Vagina (tissue), 2 donors: ENCODE results near the gene UBL3. TPM values are rescaled to one million over a fixed set of nuclear protein-coding genes. Genes with fewer than 3 reads are reported as not detected.
A peak's percentile ranks its signal among the peaks of the same experiment; 100 is the strongest.

Experiments
- DNase-seq, 2 donors: peaks; one replicate each; pipeline ENCODE4 v3.0.0-alpha.2; 2017; ENCODE audit errors: extremely low spot score in 2 of 2
- H3K27ac ChIP-seq: fragments of 200-600 bp; sonication (generic); one replicate; pipeline ENCODE4 v1.5.1; 2019
- H3K27me3 ChIP-seq: fragments of 200-600 bp; sonication (generic); one replicate; pipeline ENCODE4 v1.5.1; 2019
- H3K36me3 ChIP-seq, 2 donors: fragments of 200-600 bp; sonication (generic); one replicate each; pipeline ENCODE4 v1.5.1; 2017 to 2019
- H3K4me1 ChIP-seq: fragments of 200-600 bp; sonication (generic); one replicate; pipeline ENCODE4 v1.5.1; 2019
- H3K4me3 ChIP-seq, 2 donors: fragments of 200-600 bp; sonication (generic); 1 replicate in 1 of 2; 2 replicates in 1 of 2; pipeline ENCODE4 v1.5.1; 2016 to 2019
- H3K9me3 ChIP-seq: fragments of 200-600 bp; sonication (generic); one replicate; pipeline ENCODE4 v1.5.1; 2019
- POLR2A ChIP-seq, 2 donors: fragments of 450-650 bp; IDR thresholded peaks; one replicate each; pipeline ENCODE4 v1.6.1; 2017; ENCODE audit warnings: antibody characterized with exemption in 2 of 2, mild to moderate bottlenecking in 2 of 2, moderate library complexity in 2 of 2
- POLR2AphosphoS5 ChIP-seq, 2 donors: sonication (generic); formaldehyde crosslinking; IDR thresholded peaks; one replicate each; pipeline ENCODE4 v1.9.0; 2017; ENCODE audit warnings: antibody characterized with exemption in 2 of 2, mild to moderate bottlenecking in 2 of 2, low read depth in 1 of 2; ENCODE audit not compliant: insufficient read depth in 1 of 2
- intact Hi-C: fragments of 100-400 bp; cut with DNase I; formaldehyde crosslinking; loops from one replicate; pipeline ENCODE4 v1.15.1; 2023
- total RNA-seq: library from RNA; depleted of rRNA; stranded (reverse); fragments of >200 nt; gene quantifications from one replicate; pipeline ENCODE4 v1.2.3, GENCODE V29; 2016
- TF ChIP-seq, protein P1 (sequence below), 3 experiments: fragments of 450-650 bp in 2 of 3; fragments of 200-600 bp in 1 of 3; sonication (generic) in 1 of 3; IDR thresholded peaks; one replicate each; pipeline ENCODE4 v1.5.1; 2017 to 2019; ENCODE audit warnings: antibody characterized with exemption in 3 of 3, mild to moderate bottlenecking in 2 of 3, moderate library complexity in 2 of 3

The UBL3 gene
- total RNA-seq, 1 donor from 2014 or later, result 33.4 TPM

DNA sequence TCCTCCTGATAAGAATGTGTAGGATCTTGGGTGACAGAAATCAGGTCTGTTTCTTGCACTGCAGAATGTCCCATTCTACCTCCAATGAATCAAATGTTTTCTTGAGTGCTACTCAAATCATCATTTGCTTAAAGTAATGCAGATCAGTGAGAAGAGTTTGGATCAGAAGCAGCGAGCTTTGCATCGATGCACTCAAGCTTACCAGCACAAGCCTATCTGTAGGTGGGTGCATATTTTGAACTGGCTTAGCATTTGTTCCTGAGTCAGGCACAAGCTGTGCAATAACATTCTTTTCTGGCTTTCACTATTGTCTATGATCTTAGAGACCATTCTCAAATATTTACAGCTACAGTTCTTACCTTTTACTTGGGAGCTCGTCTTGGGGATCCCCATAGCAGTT is 109.5 kb downstream of the UBL3 start:
- no peak for TF ChIP-seq POLR2A (IDR thresholded peaks at IDR 0.05)
- TF ChIP-seq, protein P1, sequence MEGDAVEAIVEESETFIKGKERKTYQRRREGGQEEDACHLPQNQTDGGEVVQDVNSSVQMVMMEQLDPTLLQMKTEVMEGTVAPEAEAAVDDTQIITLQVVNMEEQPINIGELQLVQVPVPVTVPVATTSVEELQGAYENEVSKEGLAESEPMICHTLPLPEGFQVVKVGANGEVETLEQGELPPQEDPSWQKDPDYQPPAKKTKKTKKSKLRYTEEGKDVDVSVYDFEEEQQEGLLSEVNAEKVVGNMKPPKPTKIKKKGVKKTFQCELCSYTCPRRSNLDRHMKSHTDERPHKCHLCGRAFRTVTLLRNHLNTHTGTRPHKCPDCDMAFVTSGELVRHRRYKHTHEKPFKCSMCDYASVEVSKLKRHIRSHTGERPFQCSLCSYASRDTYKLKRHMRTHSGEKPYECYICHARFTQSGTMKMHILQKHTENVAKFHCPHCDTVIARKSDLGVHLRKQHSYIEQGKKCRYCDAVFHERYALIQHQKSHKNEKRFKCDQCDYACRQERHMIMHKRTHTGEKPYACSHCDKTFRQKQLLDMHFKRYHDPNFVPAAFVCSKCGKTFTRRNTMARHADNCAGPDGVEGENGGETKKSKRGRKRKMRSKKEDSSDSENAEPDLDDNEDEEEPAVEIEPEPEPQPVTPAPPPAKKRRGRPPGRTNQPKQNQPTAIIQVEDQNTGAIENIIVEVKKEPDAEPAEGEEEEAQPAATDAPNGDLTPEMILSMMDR (IDR thresholded peaks at IDR 0.05), result no peak
- no peak for TF ChIP-seq POLR2AphosphoS5 (IDR thresholded peaks at IDR 0.05; ENCODE audit: insufficient read depth in 1 of 2, low read depth in 1 of 2)
- DNase-seq, result no peak
- Histone ChIP-seq H3K9me3 (no peaks in the 10 kb centered on the region), H3K27ac (no peak overlapping the region), H3K36me3 (no peaks in the 10 kb centered on the region), H3K4me1 (peaks cover 17% of the 10 kb centered on the region), H3K4me3 (no peak overlapping the region), H3K27me3 (no peaks in the 10 kb centered on the region)
- intact Hi-C loops, result no loop called here

DNA sequence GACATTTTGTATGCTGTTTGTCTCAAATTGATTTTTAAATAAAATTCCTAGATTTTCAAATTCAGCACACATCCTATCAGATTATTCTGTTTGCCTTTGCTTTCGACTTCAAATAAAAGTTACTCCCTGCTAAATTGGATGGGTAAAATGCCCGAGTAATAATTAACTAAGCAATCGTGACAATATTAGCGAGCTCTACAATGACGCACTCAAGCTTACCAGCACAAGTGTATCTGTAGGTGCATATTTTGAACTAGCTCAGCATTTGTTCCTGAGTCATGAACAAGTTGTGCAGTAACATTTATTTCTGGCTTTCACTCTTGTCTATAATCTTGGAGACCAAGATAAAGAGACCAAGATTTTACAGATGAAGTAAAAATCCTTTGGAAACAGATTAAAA is 113.4 kb downstream of the UBL3 start:
- no peak for DNase-seq
- Histone ChIP-seq H3K9me3 (no peaks in the 10 kb centered on the region), H3K27me3 (no peaks in the 10 kb centered on the region), H3K4me1 (no peaks in the 10 kb centered on the region), H3K27ac (no peak overlapping the region), H3K4me3 (no peak overlapping the region), H3K36me3 (no peaks in the 10 kb centered on the region)
- TF ChIP-seq POLR2A (IDR thresholded peaks at IDR 0.05), result no peak
- TF ChIP-seq POLR2AphosphoS5 (IDR thresholded peaks at IDR 0.05; ENCODE audit: insufficient read depth in 1 of 2, low read depth in 1 of 2), result no peak
- TF ChIP-seq, protein P1 (IDR thresholded peaks at IDR 0.05), result no peak
- intact Hi-C loops, result no loop called here

DNA sequence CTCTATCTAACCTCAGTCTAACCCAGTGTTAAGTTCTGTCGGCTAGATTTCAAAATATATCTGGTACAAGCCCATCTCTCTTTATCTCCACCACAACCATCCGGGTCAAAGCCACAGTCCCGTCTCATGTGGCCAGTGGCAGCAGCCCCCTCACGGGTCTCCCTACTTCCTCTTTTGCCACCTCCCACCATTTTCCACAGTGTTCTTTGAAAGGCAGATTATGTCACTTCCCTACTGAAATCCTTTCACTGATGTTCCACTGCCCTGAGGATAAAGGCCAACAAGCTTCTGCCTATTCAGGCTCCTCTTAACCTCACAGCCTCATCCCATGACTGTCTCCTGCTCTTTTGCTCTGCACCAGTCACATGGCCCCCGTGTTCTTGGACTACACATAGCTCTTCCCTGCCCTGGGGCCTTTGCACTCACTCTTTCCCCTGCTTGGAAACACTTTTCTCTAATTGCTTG is 117.2 kb downstream of the UBL3 start:
- TF ChIP-seq POLR2A (IDR thresholded peaks at IDR 0.05), result no peak
- no peak for TF ChIP-seq POLR2AphosphoS5 (IDR thresholded peaks at IDR 0.05; ENCODE audit: insufficient read depth in 1 of 2, low read depth in 1 of 2)
- TF ChIP-seq, protein P1 (IDR thresholded peaks at IDR 0.05), result no peak
- Histone ChIP-seq H3K27me3 (no peaks in the 10 kb centered on the region), H3K27ac (no peak overlapping the region), H3K9me3 (no peaks in the 10 kb centered on the region), H3K4me1 (no peaks in the 10 kb centered on the region), H3K36me3 (no peaks in the 10 kb centered on the region), H3K4me3 (no peak overlapping the region)
- DNase-seq, result no peak
- intact Hi-C loops, result no loop called here

DNA sequence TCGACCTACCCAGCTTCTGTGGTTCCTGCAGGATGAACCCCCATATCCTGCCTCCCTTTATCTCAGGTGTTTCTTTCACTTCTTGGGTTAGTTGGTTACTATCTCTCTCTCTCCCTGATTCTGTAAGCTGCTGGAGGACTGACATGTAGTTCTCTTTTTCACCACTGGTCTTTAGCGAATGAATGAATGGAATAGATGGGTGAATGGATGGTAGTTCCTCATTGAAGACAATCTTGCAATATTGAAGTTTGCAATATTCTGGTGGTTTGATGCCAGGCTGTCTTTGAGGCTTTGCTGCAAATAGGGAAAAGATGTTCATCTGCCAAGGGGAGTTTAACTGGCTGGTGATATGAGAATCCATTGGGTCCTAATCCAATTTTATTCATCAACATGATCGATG is 120.2 kb downstream of the UBL3 start:
- no peaks in the 10 kb centered on the region for H3K36me3 ChIP-seq

DNA sequence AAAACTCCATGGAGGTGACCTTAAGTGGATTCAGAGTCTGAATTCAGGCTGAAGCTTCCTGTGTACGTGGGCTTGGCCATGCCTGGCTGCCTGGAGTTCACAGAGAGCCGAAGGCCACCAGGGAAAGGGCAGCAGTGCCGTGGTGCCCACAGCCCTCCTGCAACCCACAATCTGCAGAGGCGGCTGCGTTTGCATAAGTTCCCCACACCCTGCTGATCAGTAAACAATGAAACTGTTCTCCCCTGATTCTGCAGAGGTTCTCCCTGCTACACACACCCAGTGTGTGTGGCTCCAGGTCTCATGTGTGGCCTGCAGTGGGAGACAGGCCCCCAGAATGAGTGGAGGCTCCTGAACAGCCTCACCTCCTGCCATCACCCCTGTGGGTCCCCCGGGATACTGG is 128.0 kb downstream of the UBL3 start:
- Histone ChIP-seq H3K27ac (no peak overlapping the region), H3K4me3 (no peak overlapping the region), H3K36me3 (no peaks in the 10 kb centered on the region), H3K4me1 (no peaks in the 10 kb centered on the region), H3K9me3 (no peaks in the 10 kb centered on the region), H3K27me3 (no peaks in the 10 kb centered on the region)
- TF ChIP-seq, protein P1 (IDR thresholded peaks at IDR 0.05), result no peak
- no peak for TF ChIP-seq POLR2A (IDR thresholded peaks at IDR 0.05)
- TF ChIP-seq POLR2AphosphoS5 (IDR thresholded peaks at IDR 0.05; ENCODE audit: insufficient read depth in 1 of 2, low read depth in 1 of 2), result no peak
- intact Hi-C loops, result no loop called here
- peak in 1 of 2 donors; percentile 47 for DNase-seq

More for the DNA sequence above, 120.2 kb downstream of the UBL3 start:
- no peaks in the 10 kb centered on the region for H3K4me1 ChIP-seq
- H3K4me3 ChIP-seq, result no peak overlapping the region
- TF ChIP-seq, protein P1 (IDR thresholded peaks at IDR 0.05), result no peak
- TF ChIP-seq POLR2A (IDR thresholded peaks at IDR 0.05) (no peak), POLR2AphosphoS5 (IDR thresholded peaks at IDR 0.05; ENCODE audit: insufficient read depth in 1 of 2, low read depth in 1 of 2) (no peak)
- H3K27ac ChIP-seq, result no peak overlapping the region
- H3K27me3 ChIP-seq, result no peaks in the 10 kb centered on the region
- DNase-seq, result no peak
- intact Hi-C loops, result no loop called here
- no peaks in the 10 kb centered on the region for H3K9me3 ChIP-seq
